ENCODE measurements around the gene AJUBA. TPM values are rescaled to one million over a fixed set of nuclear protein-coding genes. Genes with fewer than 3 reads are reported as not detected.

AJUBA gene
- total and polyA plus RNA-seq, 4 donors, result 7.2 to 34.2 (median 28.8) TPM

DNA sequence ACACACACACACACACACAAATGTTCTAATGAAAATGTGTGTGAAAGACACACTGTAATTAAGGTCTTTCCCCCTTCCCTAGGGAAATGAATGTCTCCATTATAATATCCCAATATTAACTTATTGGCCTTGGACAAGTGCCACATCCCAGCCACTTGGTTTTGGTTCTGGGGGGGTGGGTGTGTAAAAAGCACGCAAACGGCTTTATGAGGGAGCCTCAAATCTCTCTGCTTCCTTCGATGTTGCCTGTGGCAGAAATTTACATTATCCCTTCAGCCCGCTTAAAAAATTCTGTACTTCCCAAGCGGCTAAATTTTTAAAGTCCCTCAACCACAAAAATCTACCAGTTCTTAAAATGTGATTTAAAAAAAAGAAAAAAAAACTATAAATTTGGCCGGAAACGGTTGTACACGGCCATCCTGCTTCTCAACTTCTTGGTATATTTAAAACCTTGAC is 27.2 kb upstream of the AJUBA start:
- Histone ChIP-seq H3K9ac (ENCODE audit: insufficient read depth in 1 of 2, low read length in 2 of 2) (peak overlapping the region in 1 of 2 donors; percentile 87), H3K36me3 (ENCODE audit: control insufficient read depth in 4 of 4, insufficient read depth in 4 of 4, low read length in 4 of 4) (peaks cover 0 to 3% (median 0%) of the 10 kb centered on the region in 4 donors), H3K27me3 (ENCODE audit: control insufficient read depth in 3 of 3, insufficient read depth in 3 of 3, low read length in 2 of 3) (no peaks in the 10 kb centered on the region), H3K4me3 (no peak overlapping the region), H3K4me1 (ENCODE audit: control insufficient read depth in 5 of 5, insufficient read depth in 5 of 5, low read length in 5 of 5) (peaks cover 0 to 33% (median 4%) of the 10 kb centered on the region in 5 donors), H3K27ac (ENCODE audit: low read depth in 1 of 2, low read length in 1 of 2) (peak overlapping the region; percentile 63 to 87), H3K9me3 (ENCODE audit: control insufficient read depth in 4 of 4, insufficient read depth in 3 of 4, low read length in 3 of 4) (no peaks in the 10 kb centered on the region)
- DNase-seq (no peak), ATAC-seq (ENCODE audit: insufficient read depth, low FRiP score) (no peak)
- WGBS, 2 donors, result 9 to 15% methylated on average over 8 of the region's 8 CpGs
- TF ChIP-seq, protein P1, sequence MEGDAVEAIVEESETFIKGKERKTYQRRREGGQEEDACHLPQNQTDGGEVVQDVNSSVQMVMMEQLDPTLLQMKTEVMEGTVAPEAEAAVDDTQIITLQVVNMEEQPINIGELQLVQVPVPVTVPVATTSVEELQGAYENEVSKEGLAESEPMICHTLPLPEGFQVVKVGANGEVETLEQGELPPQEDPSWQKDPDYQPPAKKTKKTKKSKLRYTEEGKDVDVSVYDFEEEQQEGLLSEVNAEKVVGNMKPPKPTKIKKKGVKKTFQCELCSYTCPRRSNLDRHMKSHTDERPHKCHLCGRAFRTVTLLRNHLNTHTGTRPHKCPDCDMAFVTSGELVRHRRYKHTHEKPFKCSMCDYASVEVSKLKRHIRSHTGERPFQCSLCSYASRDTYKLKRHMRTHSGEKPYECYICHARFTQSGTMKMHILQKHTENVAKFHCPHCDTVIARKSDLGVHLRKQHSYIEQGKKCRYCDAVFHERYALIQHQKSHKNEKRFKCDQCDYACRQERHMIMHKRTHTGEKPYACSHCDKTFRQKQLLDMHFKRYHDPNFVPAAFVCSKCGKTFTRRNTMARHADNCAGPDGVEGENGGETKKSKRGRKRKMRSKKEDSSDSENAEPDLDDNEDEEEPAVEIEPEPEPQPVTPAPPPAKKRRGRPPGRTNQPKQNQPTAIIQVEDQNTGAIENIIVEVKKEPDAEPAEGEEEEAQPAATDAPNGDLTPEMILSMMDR (IDR thresholded peaks at IDR 0.05; ENCODE audit: control extremely low read depth, extremely low read depth), result no peak

DNA sequence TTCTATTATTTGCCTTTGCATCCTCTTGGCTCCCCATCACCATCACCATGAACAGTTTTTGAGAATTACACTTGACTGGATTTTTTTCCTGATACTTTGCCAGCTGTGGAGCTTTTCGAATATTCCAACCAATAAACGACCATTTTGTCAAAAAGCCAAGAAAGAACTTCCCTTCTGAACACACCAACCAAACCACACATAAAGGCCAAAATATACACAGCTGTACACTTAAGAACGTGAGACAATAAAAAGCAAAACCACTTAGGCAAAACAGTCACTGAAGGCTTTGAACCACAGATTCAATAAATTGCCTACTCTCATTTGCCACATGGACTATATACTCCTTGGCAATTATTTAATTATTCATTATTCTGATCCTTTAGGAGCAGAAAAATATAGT is 26.5 kb upstream of the AJUBA start:
- H3K27me3 ChIP-seq (ENCODE audit: control insufficient read depth in 3 of 3, insufficient read depth in 3 of 3, low read length in 2 of 3), result no peaks in the 10 kb centered on the region
- peak in 2 of 3 donors; percentile 52 to 54 for DNase-seq
- H3K4me3 ChIP-seq, result no peak overlapping the region
- H3K4me1 ChIP-seq (ENCODE audit: control insufficient read depth in 5 of 5, insufficient read depth in 5 of 5, low read length in 5 of 5), result peaks cover 0 to 33% (median 4%) of the 10 kb centered on the region in 5 donors
- ATAC-seq (ENCODE audit: insufficient read depth, low FRiP score), result no peak
- H3K36me3 ChIP-seq (ENCODE audit: control insufficient read depth in 4 of 4, insufficient read depth in 4 of 4, low read length in 4 of 4), result peaks cover 0 to 3% (median 0%) of the 10 kb centered on the region in 4 donors
- H3K27ac ChIP-seq (ENCODE audit: low read depth in 1 of 2, low read length in 1 of 2), result no peak overlapping the region
- no peaks in the 10 kb centered on the region for H3K9me3 ChIP-seq (ENCODE audit: control insufficient read depth in 4 of 4, insufficient read depth in 3 of 4, low read length in 3 of 4)
- WGBS, 2 donors, result 9 to 17% methylated on average over 3 of the region's 3 CpGs
- TF ChIP-seq, protein P1 (IDR thresholded peaks at IDR 0.05; ENCODE audit: control extremely low read depth, extremely low read depth), result no peak
- no peak overlapping the region for H3K9ac ChIP-seq (ENCODE audit: insufficient read depth in 1 of 2, low read length in 2 of 2)

DNA sequence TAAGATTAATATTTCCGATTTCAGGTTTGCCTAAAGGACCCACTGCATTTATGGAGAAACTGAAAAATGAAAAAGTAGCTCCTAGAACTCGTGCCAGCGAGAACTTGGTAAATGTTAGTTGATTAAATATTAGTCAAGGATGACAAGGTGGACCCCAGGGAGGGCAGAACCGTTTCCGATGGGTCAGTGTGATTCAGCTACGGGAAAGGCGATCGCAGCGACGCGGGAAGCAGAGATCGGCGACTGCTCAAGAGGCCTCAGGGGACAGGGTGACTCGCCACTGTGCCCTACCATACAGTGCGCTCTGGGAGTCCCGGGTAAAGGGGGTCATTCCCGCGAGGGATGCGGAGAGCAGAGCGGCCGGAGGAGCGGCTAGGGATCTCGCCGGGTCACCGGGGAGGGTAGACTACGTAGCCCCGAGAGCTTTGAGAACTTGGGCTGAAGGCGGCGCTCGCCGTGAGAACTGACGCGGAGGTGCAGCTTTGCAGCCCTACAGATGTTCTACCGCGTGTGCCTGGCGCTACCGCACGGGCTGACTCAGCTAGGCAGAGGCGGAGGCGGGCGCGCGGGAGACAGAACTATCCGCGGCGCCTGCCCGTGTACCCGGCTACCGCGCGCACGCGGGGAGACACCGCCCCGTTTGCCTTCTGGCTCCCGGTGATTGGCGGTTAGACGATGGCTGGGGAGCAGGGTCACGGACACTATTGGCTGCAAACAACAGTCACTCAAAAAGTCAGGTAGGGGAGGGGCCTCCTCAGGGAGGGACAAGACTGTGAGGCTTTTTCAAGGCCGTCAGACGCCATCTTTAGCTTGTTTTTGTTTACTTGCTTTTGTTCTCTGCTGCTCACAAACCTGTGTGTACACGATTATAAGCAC is 24.4 kb upstream of the AJUBA start:
- Histone ChIP-seq H3K4me1 (ENCODE audit: control insufficient read depth in 5 of 5, insufficient read depth in 5 of 5, low read length in 5 of 5) (peaks cover 0 to 33% (median 4%) of the 10 kb centered on the region in 5 donors), H3K27me3 (ENCODE audit: control insufficient read depth in 3 of 3, insufficient read depth in 3 of 3, low read length in 2 of 3) (no peaks in the 10 kb centered on the region), H3K27ac (ENCODE audit: low read depth in 1 of 2, low read length in 1 of 2) (peak overlapping the region; percentile 91 to 94), H3K36me3 (ENCODE audit: control insufficient read depth in 4 of 4, insufficient read depth in 4 of 4, low read length in 4 of 4) (peaks cover 0 to 3% (median 0%) of the 10 kb centered on the region in 4 donors), H3K4me3 (peak overlapping the region; percentile 63), H3K9me3 (ENCODE audit: control insufficient read depth in 4 of 4, insufficient read depth in 3 of 4, low read length in 3 of 4) (no peaks in the 10 kb centered on the region), H3K9ac (ENCODE audit: insufficient read depth in 1 of 2, low read length in 2 of 2) (peak overlapping the region; percentile 96 to 98)
- TF ChIP-seq, protein P1 (IDR thresholded peaks at IDR 0.05; ENCODE audit: control extremely low read depth, extremely low read depth), result no peak
- DNase-seq (peak; percentile 98 to 100 (median 99)), ATAC-seq (ENCODE audit: insufficient read depth, low FRiP score) (peak; percentile 99)
- WGBS, 2 donors, result 0 to 1% methylated on average over 62 of the region's 62 CpGs

Measured in lung (tissue), 12 donors.